BJ (cell line): ENCODE results near the gene KCNG2. TPM values are rescaled to one million over a fixed set of nuclear protein-coding genes. Genes with fewer than 3 reads are reported as not detected.

Experiments
- CTCF ChIA-PET: fragments of 350-600 bp; formaldehyde crosslinking; extraction: SDS; loops from one replicate; lab custom pipeline; 2021; ENCODE audit warnings: antibody characterized with exemption, inconsistent platforms; lab: Yijun Ruan, JAX
- POLR2A ChIA-PET: fragments of 300-600 bp; sonication (Branson Sonifier 250); formaldehyde crosslinking; extraction: SDS; loops from one replicate; lab custom pipeline; 2021; ENCODE audit warnings: antibody characterized with exemption; lab: Charles Lee
- DNase-seq: peaks from one replicate; pipeline ENCODE4 v3.0.0-alpha.2; 2011; ENCODE audit warnings: low read depth
- H3K27me3 ChIP-seq: 2 replicates; pipeline ENCODE4 v1.6.0; 2011; ENCODE audit warnings: low read length; ENCODE audit not compliant: control insufficient read depth, insufficient read depth
- H3K36me3 ChIP-seq: 2 replicates; pipeline ENCODE4 v1.5.1; 2011; ENCODE audit warnings: low read length; ENCODE audit not compliant: control insufficient read depth, insufficient read depth
- H3K4me3 ChIP-seq: 2 replicates; pipeline ENCODE4 v1.5.1; 2011; ENCODE audit warnings: low read depth, mild to moderate bottlenecking, control low read depth, low read length
- CTCF ChIP-seq: IDR thresholded peaks from 2 replicates; pipeline ENCODE4 v1.5.1; 2011; ENCODE audit warnings: low read depth, mild to moderate bottlenecking, control low read depth, inconsistent platforms, low read length, moderate library complexity; ENCODE audit not compliant: insufficient read depth
- polyA plus RNA-seq: library from polyadenylated mRNA; depleted of rRNA; stranded (reverse); fragments of >200 nt; gene quantifications from 2 replicates; pipeline ENCODE4 v1.2.3, GENCODE V29; 2011

KCNG2 gene
- polyA plus RNA-seq, 1 experiment = not detected

DNA sequence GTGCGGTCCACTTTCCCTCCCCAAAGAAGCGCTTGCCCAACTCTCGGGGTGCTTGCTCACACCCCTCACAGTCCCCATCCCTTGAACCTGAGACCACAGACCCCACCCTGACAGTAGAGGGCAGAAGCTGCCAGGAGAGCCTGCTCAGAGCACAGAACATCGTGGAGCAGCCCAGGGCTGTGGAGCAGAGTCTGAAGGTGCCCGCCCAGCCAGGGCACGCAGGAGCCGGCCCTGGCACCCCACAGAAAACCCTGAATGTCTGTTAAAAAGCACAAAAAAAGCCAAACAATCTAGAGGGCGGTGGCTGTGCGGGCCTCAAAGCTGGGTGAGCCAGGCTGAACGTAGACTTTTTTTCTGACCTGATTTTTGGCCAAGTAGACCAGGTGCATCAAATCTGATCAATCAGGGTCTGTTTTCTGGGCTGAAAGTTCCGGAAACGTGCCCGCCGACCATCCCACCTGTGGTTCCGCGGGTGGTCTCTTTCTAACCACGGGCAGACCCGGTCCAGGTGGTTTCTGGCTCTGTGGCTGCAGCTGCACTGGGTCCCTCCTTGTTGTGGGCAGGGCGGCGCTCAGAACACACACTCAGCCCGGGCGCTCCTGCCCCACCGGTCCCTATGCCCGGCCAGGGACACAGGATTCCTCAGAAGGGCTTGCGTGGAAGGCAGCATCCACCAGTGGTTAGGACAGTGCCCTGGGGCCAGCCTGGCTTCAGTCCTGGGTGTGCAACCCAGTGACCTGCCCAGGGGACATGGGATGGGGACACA, 87.4 kb downstream of the KCNG2 start:
- DNase-seq = no peak
- Histone ChIP-seq H3K27me3 (no peaks in the 10 kb centered on the region), H3K4me3 (no peak overlapping the region), H3K36me3 (no peaks in the 10 kb centered on the region)
- POLR2A ChIA-PET = no interaction called here
- CTCF ChIA-PET = no interaction called here
- no peak for TF ChIP-seq CTCF

DNA sequence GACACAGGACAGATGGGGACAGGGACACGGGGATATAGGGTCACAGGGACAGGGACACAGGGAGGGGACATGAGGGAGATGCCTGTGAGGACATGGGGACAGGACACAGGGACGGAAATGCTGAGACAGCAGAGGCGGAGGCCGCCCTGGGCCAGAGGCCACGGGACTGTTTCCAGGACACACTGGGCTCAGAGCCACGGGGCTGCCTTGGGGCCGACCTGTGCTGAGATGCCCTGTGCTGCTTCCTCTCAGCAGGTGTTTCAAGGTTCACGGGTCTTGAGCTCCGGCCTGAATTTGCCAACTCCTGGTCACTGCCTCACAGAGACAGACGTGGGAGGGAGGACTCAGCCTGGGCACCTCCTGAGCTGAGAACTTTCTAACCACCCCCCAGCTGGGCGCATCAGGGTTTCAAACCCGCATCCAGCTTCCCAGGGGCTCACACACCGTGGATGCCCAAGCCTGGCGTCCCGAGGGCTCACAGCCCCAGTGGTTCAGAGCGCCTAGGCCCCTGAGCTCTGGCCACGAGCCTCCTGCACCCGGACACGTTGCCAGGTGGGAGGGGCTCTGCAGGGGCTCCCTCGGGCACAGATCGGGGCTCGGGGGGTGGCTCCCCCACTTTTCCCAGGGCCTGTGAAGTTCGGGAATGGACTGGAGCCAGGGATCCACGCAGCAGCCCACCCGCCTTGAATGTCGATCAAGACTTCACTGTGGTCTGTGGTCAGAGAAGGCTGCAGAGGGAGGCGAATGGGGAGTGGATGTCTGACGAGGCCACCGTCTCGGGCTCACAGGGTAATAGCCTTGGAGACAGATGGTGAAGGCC, 89.7 kb downstream of the KCNG2 start:
- no peak for DNase-seq
- CTCF ChIA-PET = no interaction called here
- POLR2A ChIA-PET = no interaction called here

GRCh38 chr18:79888016-79888415, 90.3 kb downstream of the KCNG2 start:
- no peak for DNase-seq
- no peaks in the 10 kb centered on the region for H3K36me3 ChIP-seq
- CTCF ChIA-PET = no interaction called here
- POLR2A ChIA-PET = interaction anchor here (0.6 kb wide), 1 partner anchor 52 kb away, joined by 8 read pairs; no protein-coding TSS in a partner anchor
- no peak overlapping the region for H3K4me3 ChIP-seq
- TF ChIP-seq CTCF = no peak
- H3K27me3 ChIP-seq = no peaks in the 10 kb centered on the region

More for the DNA sequence above, 89.7 kb downstream of the KCNG2 start:
- Histone ChIP-seq H3K36me3 (no peaks in the 10 kb centered on the region), H3K27me3 (no peaks in the 10 kb centered on the region), H3K4me3 (no peak overlapping the region)
- TF ChIP-seq CTCF = no peak

DNA sequence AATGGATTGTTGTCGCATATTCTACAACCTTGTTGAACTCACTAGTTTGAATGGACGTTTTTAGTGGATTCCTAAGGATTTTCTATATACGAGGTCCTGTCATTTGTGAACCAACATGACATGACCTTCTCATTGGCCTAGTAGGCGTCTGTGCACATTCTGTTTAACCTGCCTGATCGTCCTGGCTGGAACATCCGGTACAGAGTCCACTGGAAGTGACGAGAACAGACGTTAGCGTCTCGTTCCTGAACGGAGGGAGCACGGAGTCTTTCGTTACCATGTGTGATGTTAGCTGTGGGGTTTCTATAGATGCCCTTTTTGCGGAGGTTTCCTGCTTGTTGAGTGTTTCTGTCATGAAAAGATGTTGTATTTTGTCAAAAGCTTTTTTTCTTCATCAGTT, 91.8 kb downstream of the KCNG2 start:
- no peak for TF ChIP-seq CTCF
- Histone ChIP-seq H3K4me3 (no peak overlapping the region), H3K36me3 (no peaks in the 10 kb centered on the region), H3K27me3 (no peaks in the 10 kb centered on the region)
- POLR2A ChIA-PET = no interaction called here
- no peak for DNase-seq
- CTCF ChIA-PET = no interaction called here

DNA sequence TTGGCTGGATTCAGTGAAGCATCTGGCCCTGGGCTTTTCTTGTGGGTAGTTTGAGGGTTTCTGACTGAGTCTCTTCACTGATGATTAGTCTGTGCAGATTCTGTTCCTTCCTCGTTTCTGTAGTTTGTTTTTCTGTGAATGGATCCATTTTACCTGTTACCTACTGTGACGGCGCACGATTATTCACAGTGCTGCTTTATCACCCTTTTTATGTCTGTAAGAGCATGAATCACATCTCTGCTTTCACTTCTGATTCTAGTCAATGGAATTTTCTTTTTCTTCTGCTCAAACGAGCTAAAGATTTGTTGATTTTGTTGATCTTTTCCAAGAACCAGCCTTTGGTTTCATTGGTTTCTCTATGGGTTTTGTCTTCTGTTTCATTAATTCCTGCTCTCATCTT, 92.9 kb downstream of the KCNG2 start:
- DNase-seq = no peak
- ChIA-PET POLR2A (no interaction called here), CTCF (interaction anchor here (0.7 kb wide), 1 partner anchor 467 kb away, joined by 3 read pairs; no protein-coding TSS in a partner anchor)
- no peak for TF ChIP-seq CTCF
- H3K36me3 ChIP-seq = no peaks in the 10 kb centered on the region
- H3K4me3 ChIP-seq = no peak overlapping the region
- H3K27me3 ChIP-seq = no peaks in the 10 kb centered on the region
